Right atrium auricular region (tissue), 2 donors: ENCODE results near the gene WFS1. TPM values are rescaled to one million over a fixed set of nuclear protein-coding genes. Genes with fewer than 3 reads are reported as not detected.

ENCODE experiments used
- DNase-seq: peaks from one replicate; pipeline ENCODE4 v3.0.0-alpha.2; 2019; ENCODE audit warnings: low spot score
- H3K27ac ChIP-seq, 2 donors: fragments of 200-600 bp; sonication (generic); 1 replicate in 1 of 2; 2 replicates in 1 of 2; pipeline ENCODE4 v1.5.1; 2016 to 2019
- H3K27me3 ChIP-seq, 2 donors: fragments of 200-600 bp; sonication (generic); one replicate each; pipeline versions ENCODE4 v1.5.1 to v1.6.0; 2017 to 2019
- H3K36me3 ChIP-seq: fragments of 200-600 bp; sonication (generic); one replicate; pipeline ENCODE4 v1.5.1; 2016
- H3K4me1 ChIP-seq, 2 donors: fragments of 200-600 bp; sonication (generic); one replicate each; pipeline versions ENCODE4 v1.5.1 to v1.6.0; 2017 to 2019
- H3K4me3 ChIP-seq, 2 donors: fragments of 200-600 bp; sonication (generic); 1 replicate in 1 of 2; 2 replicates in 1 of 2; pipeline ENCODE4 v1.5.1; 2017 to 2019; ENCODE audit warnings: mild to moderate bottlenecking in 1 of 2, moderate library complexity in 1 of 2
- H3K9me3 ChIP-seq, 2 donors: fragments of 200-600 bp; sonication (generic); one replicate each; pipeline ENCODE4 v1.5.1; 2019
- total RNA-seq, 2 donors: library from RNA; depleted of rRNA; stranded (reverse); fragments of >200 nt; gene quantifications; one replicate each; pipeline ENCODE4 v1.1.0, GENCODE V29; 2016
- TF ChIP-seq, protein P1 (sequence below), 2 donors: fragments of 200-600 bp; sonication (generic); IDR thresholded peaks; one replicate each; pipeline ENCODE4 v1.5.1; 2019; ENCODE audit warnings: antibody characterized with exemption in 2 of 2

Gene WFS1
- total RNA-seq, 2 donors from 2014 or later: 111 to 112 TPM

DNA sequence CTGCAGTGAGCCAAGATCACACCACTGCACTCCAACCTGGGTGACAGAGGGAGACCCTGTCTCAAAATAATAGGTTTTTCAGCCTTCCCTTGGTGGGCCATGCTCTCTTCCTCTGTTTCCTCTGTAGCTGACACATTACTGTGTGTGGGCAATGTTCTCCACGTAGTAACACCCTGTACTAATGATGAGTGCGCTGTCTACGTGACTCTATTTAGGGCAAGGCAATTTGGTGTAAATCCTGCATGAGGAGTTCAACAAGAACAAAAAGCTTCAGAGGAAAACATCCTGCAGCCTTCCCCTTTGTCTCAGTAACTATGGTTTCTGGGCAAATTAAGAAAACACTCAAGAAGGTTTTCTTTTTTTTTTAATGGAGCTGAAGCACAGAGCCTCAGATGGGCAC is 44.9 kb upstream of the WFS1 start:
- no peak for DNase-seq
- peaks cover 0 to 10% of the 10 kb centered on the region in 2 donors for H3K4me1 ChIP-seq
- H3K27me3 ChIP-seq: peaks cover 0 to 14% of the 10 kb centered on the region in 2 donors
- no peaks in the 10 kb centered on the region for H3K36me3 ChIP-seq
- H3K9me3 ChIP-seq: peaks cover 0 to 7% of the 10 kb centered on the region in 2 donors
- no peak overlapping the region for H3K4me3 ChIP-seq
- TF ChIP-seq, protein P1, sequence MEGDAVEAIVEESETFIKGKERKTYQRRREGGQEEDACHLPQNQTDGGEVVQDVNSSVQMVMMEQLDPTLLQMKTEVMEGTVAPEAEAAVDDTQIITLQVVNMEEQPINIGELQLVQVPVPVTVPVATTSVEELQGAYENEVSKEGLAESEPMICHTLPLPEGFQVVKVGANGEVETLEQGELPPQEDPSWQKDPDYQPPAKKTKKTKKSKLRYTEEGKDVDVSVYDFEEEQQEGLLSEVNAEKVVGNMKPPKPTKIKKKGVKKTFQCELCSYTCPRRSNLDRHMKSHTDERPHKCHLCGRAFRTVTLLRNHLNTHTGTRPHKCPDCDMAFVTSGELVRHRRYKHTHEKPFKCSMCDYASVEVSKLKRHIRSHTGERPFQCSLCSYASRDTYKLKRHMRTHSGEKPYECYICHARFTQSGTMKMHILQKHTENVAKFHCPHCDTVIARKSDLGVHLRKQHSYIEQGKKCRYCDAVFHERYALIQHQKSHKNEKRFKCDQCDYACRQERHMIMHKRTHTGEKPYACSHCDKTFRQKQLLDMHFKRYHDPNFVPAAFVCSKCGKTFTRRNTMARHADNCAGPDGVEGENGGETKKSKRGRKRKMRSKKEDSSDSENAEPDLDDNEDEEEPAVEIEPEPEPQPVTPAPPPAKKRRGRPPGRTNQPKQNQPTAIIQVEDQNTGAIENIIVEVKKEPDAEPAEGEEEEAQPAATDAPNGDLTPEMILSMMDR (IDR thresholded peaks at IDR 0.05): no peak
- no peak overlapping the region for H3K27ac ChIP-seq

DNA sequence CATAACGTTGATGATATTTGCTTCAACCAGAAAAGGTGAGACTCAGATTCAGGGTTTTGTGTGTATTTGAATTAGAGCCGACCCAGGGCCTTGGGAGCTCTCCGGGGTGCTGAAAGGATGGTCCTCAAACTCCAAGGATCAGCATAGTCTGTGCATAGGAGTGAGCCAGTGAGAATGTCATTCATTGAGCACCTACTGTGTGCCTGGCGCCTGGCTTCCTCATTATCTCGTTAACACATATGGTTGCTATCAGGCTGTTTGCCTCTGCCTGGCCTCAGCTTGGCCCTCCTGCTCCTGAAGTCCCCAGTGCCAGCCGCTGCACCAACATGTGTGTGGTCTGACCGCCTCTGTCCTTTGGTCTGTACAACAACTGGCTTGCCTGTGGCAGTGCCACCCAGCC is 44.2 kb upstream of the WFS1 start:
- Histone ChIP-seq H3K4me1 (peaks cover 0 to 10% of the 10 kb centered on the region in 2 donors), H3K4me3 (no peak overlapping the region), H3K36me3 (no peaks in the 10 kb centered on the region), H3K9me3 (peaks cover 0 to 7% of the 10 kb centered on the region in 2 donors), H3K27ac (no peak overlapping the region), H3K27me3 (peaks cover 0 to 14% of the 10 kb centered on the region in 2 donors)
- TF ChIP-seq, protein P1 (IDR thresholded peaks at IDR 0.05): no peak
- DNase-seq: no peak

DNA sequence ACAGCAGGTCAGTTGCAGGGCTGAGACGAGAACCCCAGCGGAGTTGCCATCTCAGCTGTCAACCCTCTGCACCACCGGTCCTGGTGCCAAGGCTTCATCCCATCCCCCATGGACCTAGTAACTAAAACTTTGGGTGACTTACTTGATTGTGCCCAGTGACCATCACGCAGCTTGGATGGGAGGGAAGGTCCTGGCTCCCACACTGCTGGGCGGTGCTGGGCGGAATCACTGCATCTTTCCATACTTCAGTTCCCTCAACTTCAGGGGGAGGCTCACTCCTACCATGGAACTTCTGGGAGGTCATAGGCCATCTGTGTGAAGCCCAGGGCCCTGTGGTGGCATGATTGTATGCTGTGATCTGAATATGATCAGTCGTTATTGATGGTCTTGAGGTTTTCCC is 43.1 kb upstream of the WFS1 start:
- TF ChIP-seq, protein P1 (IDR thresholded peaks at IDR 0.05): no peak
- H3K4me1 ChIP-seq: peaks cover 0 to 7% of the 10 kb centered on the region in 2 donors
- DNase-seq: no peak
- H3K27ac ChIP-seq: no peak overlapping the region
- H3K27me3 ChIP-seq: peaks cover 0 to 7% of the 10 kb centered on the region in 2 donors
- peaks cover 0 to 7% of the 10 kb centered on the region in 2 donors for H3K9me3 ChIP-seq
- H3K4me3 ChIP-seq: no peak overlapping the region
- H3K36me3 ChIP-seq: no peaks in the 10 kb centered on the region

DNA sequence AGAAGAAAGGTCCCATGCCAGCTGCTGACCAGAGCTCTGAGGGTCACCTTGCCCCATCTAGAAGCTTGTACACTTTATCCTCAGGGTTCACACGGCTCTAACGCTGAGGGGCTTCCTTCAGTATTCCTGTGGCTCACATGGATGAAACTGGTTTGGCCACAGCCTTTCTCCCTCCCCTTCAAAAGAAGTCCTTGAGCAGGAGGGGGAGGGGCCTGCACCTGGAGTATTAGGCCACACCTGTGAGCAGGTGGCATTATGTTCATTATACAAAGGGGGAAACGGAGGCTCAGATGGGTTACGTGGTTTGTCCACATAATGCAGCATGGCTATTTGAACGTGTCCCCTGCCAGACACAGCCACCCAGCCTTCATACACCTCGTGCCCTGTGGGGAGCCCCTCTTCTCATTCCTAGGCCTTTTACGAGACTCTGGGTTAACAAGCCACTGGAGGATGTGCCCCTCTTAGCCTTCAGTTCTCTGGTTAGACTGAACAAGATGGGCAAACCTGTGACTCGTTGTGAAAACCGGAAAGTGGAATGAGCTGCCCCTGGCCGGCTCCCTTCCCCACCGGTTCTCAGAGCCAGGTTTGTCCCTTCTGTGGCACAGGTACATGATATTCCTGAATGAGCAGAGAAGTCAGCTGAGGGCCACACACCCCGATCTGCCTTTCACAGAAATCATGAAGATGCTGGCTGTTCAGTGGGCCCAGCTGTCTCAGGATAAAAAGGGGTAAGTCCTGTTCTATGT is 42.1 kb upstream of the WFS1 start:
- TF ChIP-seq, protein P1 (IDR thresholded peaks at IDR 0.05): no peak
- Histone ChIP-seq H3K36me3 (no peaks in the 10 kb centered on the region), H3K27ac (no peak overlapping the region), H3K4me3 (no peak overlapping the region), H3K4me1 (no peaks in the 10 kb centered on the region), H3K9me3 (peaks cover 0 to 2% of the 10 kb centered on the region in 2 donors), H3K27me3 (no peaks in the 10 kb centered on the region)
- DNase-seq: no peak

DNA sequence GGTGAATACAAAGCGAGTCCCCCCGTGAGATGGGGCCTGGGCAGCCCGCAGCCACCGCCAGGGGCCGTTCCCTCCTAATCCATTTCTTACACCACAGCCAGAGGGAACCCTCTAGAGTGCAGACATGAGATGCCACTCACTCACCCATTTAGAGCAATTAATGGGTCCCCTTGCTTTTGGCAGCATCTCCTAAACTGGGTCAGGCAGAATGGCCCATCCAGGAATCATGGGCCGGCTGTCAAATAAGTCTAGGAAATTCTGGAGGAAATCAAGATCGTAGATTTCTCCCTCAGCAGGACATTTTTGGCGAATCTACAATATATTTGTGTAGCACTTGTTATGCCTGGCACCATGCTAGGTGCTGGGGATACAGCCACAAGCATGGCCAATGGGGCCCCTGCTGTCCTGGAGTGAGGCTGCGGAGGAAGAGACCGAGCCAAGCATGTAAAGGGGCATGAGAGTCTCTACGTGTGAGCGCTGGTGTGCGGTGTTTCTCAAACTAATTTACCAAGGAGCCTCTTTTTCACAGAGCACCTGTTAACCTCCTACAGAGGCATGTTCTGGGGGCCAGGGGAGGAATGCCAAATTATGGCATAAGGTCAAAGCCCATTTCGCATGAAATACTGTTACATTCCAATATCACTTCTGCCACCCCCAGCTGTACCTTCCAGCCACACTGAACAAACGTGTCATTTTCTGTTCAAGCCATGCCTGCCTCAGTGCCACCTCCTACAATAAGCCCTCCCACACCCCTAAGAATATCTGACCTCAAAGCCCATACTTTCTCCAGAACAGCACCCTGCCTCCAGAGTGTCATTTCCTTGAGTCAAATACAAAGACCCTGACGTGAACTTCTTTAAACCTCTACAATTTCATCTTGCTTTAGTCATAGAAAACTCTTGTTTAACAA is 41.2 kb upstream of the WFS1 start:
- Histone ChIP-seq H3K36me3 (no peaks in the 10 kb centered on the region), H3K4me3 (no peak overlapping the region), H3K9me3 (no peaks in the 10 kb centered on the region), H3K4me1 (no peaks in the 10 kb centered on the region), H3K27ac (no peak overlapping the region), H3K27me3 (no peaks in the 10 kb centered on the region)
- DNase-seq: no peak
- TF ChIP-seq, protein P1 (IDR thresholded peaks at IDR 0.05): no peak
